Psoas muscle (tissue), 8 donors: ENCODE data around the gene PRIM2. TPM values are rescaled to one million over a fixed set of nuclear protein-coding genes. Genes with fewer than 3 reads are reported as not detected.
"Not testable (repeated sequence)": the region's sequence is repeated elsewhere in the genome, so short reads cannot be mapped to it uniquely, and the experiment has no call there.

Experiments used
- ATAC-seq, 4 donors: fragments of 200-7000 bp; cut with Tn5 transposase; one replicate each; pipeline ENCODE4 v1.9.1; 2020; ENCODE audit warnings: moderate library complexity in 3 of 4, mild to moderate bottlenecking in 2 of 4
- DNase-seq, 2 donors: peaks; one replicate each; pipeline ENCODE4 v3.0.0-alpha.2; 2020
- H3K27ac ChIP-seq: fragments of 200-600 bp; one replicate; pipeline ENCODE4 v1.8.0; 2022
- H3K27me3 ChIP-seq, 3 donors: fragments of 200-600 bp in 1 of 3; one replicate each; pipeline versions ENCODE4 v1.6.1 to v1.8.0; 2013 to 2022; ENCODE audit warnings: low read length in 2 of 3, mild to moderate bottlenecking in 2 of 3, moderate library complexity in 1 of 3; ENCODE audit not compliant: insufficient read depth in 3 of 3
- H3K36me3 ChIP-seq, 2 donors: fragments of 200-600 bp in 1 of 2; one replicate each; pipeline versions ENCODE4 v1.6.1 to v1.8.0; 2013 to 2022; ENCODE audit warnings: low read depth in 1 of 2, mild to moderate bottlenecking in 1 of 2, moderate library complexity in 1 of 2; ENCODE audit not compliant: insufficient read depth in 1 of 2
- H3K4me1 ChIP-seq: fragments of 200-600 bp; one replicate; pipeline ENCODE4 v1.8.0; 2022
- H3K4me3 ChIP-seq: fragments of 200-600 bp; one replicate; pipeline ENCODE4 v1.8.0; 2022; ENCODE audit warnings: mild to moderate bottlenecking
- H3K9me3 ChIP-seq: fragments of 200-600 bp; one replicate; pipeline ENCODE4 v1.8.0; 2022
- WGBS, 3 donors: extraction: QIAGEN DNeasy Blood & Tissue Kit; methylation state at CpG; one replicate each; pipeline versions ENCODE4 v1.1.6 to v1.1.7; 2013; 5-methylcytosine and 5-hydroxymethylcytosine counted together
- intact Hi-C, 2 donors: fragments of 100-400 bp; cut with DNase I; formaldehyde crosslinking; loops; one replicate each; pipeline versions ENCODE4 v1.11.0 to v1.14.2; 2022
- polyA plus RNA-seq, 3 donors: library from polyadenylated mRNA; stranded (reverse); fragments of 200-250 nt; gene quantifications; one replicate each; pipeline ENCODE4 v1.2.3, GENCODE V29; 2013
- total RNA-seq, 4 donors: library from RNA; stranded (reverse); fragmentation: NEBNext Ultra II Directional in 2 of 4; extraction: Animal tissue kit (Norgen Biotek cat#: 25700) in 2 of 4; gene quantifications; one replicate each; pipeline versions ENCODE4 v1.2.1 to v1.2.4, GENCODE V29; 2021 to 2023
- donor health status: healthy with polysubstance abuse.
- donor health status: DM: no; HTN: no; CAD: no; lungs with moderate emphysema.
- donor health status: Bipolar disorder and iron deficiency.
- donor health status: healthy.
- donor health status: DM: yes; HTN: yes; CAD: no.
- donor health status: DM: no; HTN: no; CAD: no.
- donor health status: DM: no; HTN: no; CAD: no.
- donor health status: DM: yes; HTN: yes; CAD: no.

Gene PRIM2
- total and polyA plus RNA-seq, 7 donors, result 1.7 to 5.9 (median 2.5) TPM

DNA sequence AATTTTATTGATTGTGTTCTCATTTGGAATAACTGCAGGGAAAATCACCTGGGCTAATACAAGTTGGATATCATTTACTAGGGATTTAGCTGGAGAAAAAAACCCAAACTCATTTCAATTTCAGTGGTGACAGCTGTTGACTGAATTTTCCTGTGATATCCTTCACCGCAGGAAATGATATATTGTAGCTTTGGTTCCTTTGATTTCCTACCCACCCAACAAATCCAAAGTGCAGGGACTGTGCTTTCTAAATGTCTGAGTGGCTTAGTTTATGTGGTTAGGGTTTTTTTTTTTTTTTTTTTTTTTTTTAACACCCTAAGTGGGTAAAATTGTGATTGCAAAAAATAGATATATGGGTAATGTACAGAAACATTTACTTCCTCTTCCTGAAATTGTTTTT is 203.7 kb downstream of the PRIM2 start:
- H3K9me3 ChIP-seq, H3K27ac ChIP-seq, H3K4me3 ChIP-seq, H3K36me3 ChIP-seq, H3K4me1 ChIP-seq, DNase-seq, intact Hi-C loops, H3K27me3 ChIP-seq, ATAC-seq: not testable (repeated sequence)
- 42 to 52% (median 44%) methylated on average over 1 of the region's 1 CpG for WGBS, 3 donors

DNA sequence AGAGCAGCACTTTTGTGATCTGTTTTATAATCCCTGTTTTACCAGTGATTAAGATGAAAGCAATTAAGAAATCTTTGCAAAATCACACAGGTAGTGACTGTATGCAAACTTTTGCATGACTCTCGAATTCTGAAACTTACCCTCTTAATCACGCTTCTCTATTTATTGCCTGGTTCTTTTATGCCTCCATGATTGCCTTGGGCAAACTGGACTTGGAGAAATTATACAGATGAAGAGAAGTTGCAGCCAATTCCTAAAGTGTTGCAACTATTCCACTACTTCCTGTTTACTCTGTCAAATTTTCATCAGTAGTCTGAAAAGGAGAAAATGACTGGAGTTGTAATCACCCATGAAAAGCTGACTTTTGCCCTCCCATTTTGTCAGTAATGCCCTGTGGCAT is 205.8 kb downstream of the PRIM2 start:
- WGBS, 3 donors, result 89 to 98% (median 95%) methylated on average over 2 of the region's 2 CpGs
- H3K4me3 ChIP-seq, H3K36me3 ChIP-seq, H3K27ac ChIP-seq, intact Hi-C loops, H3K4me1 ChIP-seq, H3K27me3 ChIP-seq, H3K9me3 ChIP-seq, DNase-seq, ATAC-seq: not testable (repeated sequence)

DNA sequence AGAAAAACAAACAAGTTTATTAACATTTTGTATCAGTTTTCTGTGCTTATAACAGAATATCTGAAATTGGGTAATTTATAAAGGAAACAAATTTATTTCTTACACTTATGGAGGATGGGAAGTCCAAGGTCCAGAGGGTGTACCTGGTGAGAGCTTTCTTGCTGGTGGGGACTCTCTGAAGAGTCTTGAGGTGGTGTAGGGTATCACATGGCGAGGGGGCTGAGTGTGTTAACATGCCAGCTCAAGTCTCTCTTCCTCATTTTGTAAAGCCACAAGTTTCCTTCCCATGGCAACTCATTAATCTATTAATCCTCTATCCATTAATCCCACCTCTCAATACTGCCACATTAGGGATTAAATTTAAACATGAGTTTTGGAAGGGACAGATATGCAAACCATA is 212.3 kb downstream of the PRIM2 start:
- H3K27me3 ChIP-seq, H3K4me3 ChIP-seq, ATAC-seq, DNase-seq, H3K4me1 ChIP-seq, H3K36me3 ChIP-seq, intact Hi-C loops, H3K27ac ChIP-seq, H3K9me3 ChIP-seq: not testable (repeated sequence)
- 100% methylated on average over 1 of the region's 1 CpG; no CpG with 5 or more reads in 2 of the 3 donors for WGBS, 3 donors

DNA sequence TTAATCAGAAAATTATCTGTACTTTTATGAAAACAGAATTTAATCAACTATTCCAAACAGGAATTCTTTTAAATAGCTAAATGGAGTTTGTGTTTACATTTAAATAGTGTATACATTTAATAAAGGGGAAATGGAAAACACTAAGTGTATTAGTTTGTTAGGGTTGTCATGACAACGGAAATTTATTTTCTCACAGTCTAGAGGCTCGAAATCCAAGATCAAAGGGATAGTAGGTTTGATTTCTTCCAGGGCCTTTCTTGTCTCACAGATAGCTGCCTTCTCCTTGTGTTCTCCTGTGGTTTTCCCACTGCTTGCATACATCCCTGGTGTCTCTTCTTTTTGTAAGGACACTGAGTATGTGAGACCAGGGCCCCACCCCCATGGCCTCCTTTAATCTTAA is 215.2 kb downstream of the PRIM2 start:
- intact Hi-C loops, H3K27ac ChIP-seq, H3K36me3 ChIP-seq, H3K4me1 ChIP-seq, H3K27me3 ChIP-seq, DNase-seq, H3K4me3 ChIP-seq, H3K9me3 ChIP-seq, ATAC-seq: not testable (repeated sequence)
- WGBS, 3 donors, result 87 to 91% (median 90%) methylated on average over 2 of the region's 2 CpGs

DNA sequence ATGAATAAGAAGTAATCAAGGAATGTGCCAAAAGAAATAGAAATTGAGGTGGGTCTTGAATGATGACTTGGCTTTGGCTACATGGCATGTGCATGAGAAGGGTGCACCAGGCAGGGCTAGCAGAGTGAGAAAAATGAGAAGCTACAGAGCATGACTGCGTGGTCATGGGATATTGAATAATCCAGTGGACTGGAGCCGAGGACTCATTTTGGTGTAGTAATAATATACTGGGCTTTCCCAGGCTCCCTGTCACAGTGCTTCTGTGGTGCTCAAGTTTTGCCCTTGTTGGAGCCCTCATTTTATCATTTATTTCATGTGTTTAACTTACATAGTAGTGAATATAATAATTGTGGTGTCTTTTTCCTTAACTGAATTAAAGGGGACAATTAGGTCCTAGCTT is 217.7 kb downstream of the PRIM2 start:
- H3K4me3 ChIP-seq, DNase-seq, H3K27ac ChIP-seq, ATAC-seq, H3K9me3 ChIP-seq, intact Hi-C loops, H3K4me1 ChIP-seq, H3K36me3 ChIP-seq, H3K27me3 ChIP-seq: not testable (repeated sequence)
- WGBS, 3 donors, result 100% methylated on average over 1 to 2 of the region's 2 CpGs

DNA sequence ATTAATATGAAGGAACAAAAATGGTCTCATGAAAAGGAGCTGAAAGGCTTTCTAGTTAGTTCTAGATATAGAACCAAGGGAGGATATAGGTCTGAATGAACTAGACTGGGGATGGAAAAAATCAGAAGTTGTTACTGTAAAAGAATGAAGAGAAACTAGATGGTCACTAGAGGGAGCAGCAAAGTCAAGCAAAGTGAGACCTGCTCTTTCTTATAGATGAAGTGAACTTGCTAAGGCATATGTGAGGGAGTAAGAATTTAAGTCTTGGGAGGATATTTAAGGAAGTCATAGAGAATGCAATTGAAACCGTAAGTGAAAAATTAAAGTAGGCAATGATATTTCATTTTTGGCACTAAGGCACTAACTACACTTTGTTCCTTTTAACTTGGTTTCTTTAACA is 218.6 kb downstream of the PRIM2 start:
- H3K4me1 ChIP-seq, intact Hi-C loops, DNase-seq, H3K27me3 ChIP-seq, ATAC-seq, H3K4me3 ChIP-seq, H3K9me3 ChIP-seq, H3K27ac ChIP-seq, H3K36me3 ChIP-seq: not testable (repeated sequence)
- 79 to 90% (median 85%) methylated on average over 1 of the region's 1 CpG for WGBS, 3 donors

DNA sequence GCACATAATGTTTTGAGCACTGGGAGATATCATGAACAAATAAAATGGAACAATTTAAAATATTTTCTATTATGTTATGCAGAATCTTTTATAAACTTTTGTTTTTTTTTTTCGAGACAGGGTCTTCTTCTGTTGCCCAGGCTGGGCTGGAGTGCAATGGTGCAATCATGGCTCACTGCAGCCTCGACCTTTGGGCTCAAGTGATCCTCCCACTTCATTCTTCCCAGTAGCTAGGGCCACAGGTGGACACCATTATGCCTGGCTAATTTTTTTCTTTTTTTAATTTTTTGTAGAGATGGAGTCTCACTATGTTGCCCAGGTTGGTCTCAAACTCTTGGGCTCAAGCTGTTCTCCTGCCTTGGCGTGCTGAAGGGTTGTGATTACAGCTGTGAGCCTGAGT is 220.5 kb downstream of the PRIM2 start:
- H3K27me3 ChIP-seq, H3K4me1 ChIP-seq, H3K9me3 ChIP-seq, H3K27ac ChIP-seq, ATAC-seq, H3K4me3 ChIP-seq, H3K36me3 ChIP-seq, intact Hi-C loops, DNase-seq: not testable (repeated sequence)
- WGBS, 3 donors, result 94 to 100% (median 96%) methylated on average over 3 of the region's 3 CpGs

DNA sequence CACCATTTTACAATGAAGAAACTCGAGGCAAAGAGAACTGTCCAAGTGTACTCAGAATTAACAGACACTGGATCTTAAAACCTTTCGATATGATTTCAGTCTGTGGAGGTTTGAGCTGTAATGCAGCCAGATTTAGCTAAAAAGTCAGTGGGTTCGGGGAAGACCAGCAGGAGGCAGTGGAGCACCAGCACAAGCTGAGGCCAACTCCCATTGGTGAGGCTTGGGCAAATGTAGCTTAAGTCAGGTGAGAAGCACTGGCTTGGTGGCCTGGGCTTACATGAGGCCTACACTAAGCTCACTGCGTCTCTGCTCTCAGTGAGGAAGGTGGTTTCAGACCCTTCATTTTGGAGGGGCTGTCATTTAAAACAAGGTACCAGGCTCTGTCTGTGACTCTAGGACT is 234.5 kb downstream of the PRIM2 start:
- H3K9me3 ChIP-seq, H3K4me1 ChIP-seq, intact Hi-C loops, DNase-seq, H3K27me3 ChIP-seq, H3K27ac ChIP-seq, H3K4me3 ChIP-seq, H3K36me3 ChIP-seq, ATAC-seq: not testable (repeated sequence)
- WGBS, 3 donors, result 97 to 100% (median 100%) methylated on average over 1 to 3 of the region's 4 CpGs

DNA sequence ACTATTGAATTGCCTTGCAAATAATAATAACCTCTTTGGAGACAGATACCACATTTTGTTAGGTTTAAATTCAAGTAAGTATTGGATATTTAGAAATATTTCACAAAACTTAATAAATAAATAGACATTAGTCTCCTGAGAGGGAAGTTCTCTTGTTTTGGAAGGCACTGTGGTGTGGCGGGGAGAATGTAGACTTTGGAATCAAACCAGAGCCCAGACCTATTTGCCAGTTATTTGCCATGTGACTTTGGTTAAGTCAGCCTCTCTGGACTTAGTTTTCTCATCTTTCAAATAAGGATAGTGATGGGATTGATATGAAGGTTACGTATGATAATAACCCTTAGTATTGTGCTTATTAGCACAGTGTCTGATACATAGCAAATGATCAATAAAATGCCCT is 240.4 kb downstream of the PRIM2 start:
- not testable (repeated sequence) for ATAC-seq
- WGBS, 3 donors, result 97 to 100% (median 100%) methylated on average over 2 of the region's 2 CpGs

DNA sequence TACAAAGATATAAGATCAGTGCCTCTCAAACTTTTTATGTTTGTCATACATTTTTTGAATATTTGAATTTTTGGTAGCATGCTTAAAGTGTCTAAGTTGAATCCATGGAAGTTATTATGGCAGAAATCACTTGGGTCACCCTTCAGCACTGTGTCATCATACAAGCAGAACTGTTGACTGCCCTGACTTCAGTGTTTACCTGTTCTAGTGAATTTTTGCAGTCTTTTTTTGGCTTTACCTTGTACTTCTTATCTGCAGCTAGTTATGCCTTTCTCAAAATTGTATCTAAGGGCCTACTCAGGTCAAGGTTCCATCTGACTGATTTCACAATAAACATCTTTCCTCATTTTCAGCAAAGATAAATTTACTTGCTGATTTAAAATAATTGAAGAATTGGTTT is 241.7 kb downstream of the PRIM2 start:
- H3K27me3 ChIP-seq, H3K36me3 ChIP-seq, DNase-seq, ATAC-seq, intact Hi-C loops, H3K9me3 ChIP-seq, H3K4me1 ChIP-seq, H3K27ac ChIP-seq, H3K4me3 ChIP-seq: not testable (repeated sequence)

More for the DNA sequence above, 240.4 kb downstream of the PRIM2 start:
- H3K4me1 ChIP-seq, DNase-seq, intact Hi-C loops, H3K36me3 ChIP-seq, H3K4me3 ChIP-seq, H3K9me3 ChIP-seq, H3K27me3 ChIP-seq, H3K27ac ChIP-seq: not testable (repeated sequence)

DNA sequence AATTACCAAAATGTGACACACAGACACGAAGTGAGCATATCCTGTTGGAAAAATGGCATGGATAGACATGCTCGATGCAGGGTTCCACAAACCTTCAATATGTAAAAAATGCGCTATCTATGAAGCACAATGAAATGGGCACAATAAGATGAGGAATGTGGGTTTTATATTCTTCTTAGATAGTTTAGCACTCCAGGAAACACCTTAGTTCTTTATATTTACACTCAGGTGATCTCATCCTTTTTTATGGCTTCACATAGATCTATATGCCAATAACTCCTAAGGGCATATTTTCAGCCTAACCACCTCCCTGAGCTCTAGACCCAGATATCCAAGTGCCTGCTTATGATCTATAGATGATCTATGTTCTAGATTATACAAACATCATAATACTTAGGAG is 244.8 kb downstream of the PRIM2 start:
- H3K27ac ChIP-seq, H3K36me3 ChIP-seq, DNase-seq, intact Hi-C loops, H3K27me3 ChIP-seq, ATAC-seq, H3K9me3 ChIP-seq, H3K4me3 ChIP-seq, H3K4me1 ChIP-seq: not testable (repeated sequence)
- 94 to 99% (median 98%) methylated on average over 3 of the region's 3 CpGs for WGBS, 3 donors

DNA sequence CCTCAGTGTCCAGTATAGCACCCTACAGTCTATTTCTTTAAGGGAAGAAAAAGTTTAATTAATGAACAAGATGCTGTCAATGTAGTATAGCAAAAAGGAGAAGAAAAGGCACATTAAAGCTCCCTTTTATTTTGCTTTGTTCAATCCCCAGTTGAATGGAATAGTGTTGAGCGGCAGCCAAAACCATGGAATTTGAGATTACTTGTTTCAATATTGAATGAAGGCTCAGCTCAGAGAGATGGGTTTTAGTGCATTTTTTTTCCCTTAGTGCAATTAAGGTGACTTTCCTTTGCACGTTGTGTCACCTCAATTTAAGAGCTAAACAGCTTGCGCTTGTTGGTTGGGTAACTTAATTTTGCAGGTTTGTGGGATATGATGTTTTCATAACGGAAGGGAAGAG is 254.7 kb downstream of the PRIM2 start:
- H3K9me3 ChIP-seq, H3K4me1 ChIP-seq, ATAC-seq, H3K27ac ChIP-seq, DNase-seq, H3K4me3 ChIP-seq, H3K27me3 ChIP-seq, intact Hi-C loops, H3K36me3 ChIP-seq: not testable (repeated sequence)
- WGBS, 3 donors, result 81 to 85% (median 85%) methylated on average over 4 of the region's 4 CpGs
